ENCODE data around the gene OVCH1. TPM values are rescaled to one million over a fixed set of nuclear protein-coding genes. Genes with fewer than 3 reads are reported as not detected.
"Not testable (repeated sequence)": the region's sequence is repeated elsewhere in the genome, so short reads cannot be mapped to it uniquely, and the experiment has no call there.

The OVCH1 gene
- polyA plus RNA-seq, 10 donors = 0.05 to 1.1 (median 0.36) TPM

GRCh38 chr12:29505122-29505521 is 7.6 kb upstream of the OVCH1 start:
- no peak for DNase-seq

GRCh38 chr12:29503283-29503682 is 5.8 kb upstream of the OVCH1 start:
- DNase-seq = no peak

GRCh38 chr12:29499235-29499634 is 1.7 kb upstream of the OVCH1 start:
- no peak for DNase-seq

GRCh38 chr12:29492891-29493290 is 4.6 kb downstream of the OVCH1 start:
- no peak for DNase-seq

GRCh38 chr12:29486972-29487371 is 10.5 kb downstream of the OVCH1 start:
- DNase-seq = no peak

- no peak for DNase-seq
Measured at GRCh38 chr12:29463198-29463597, 34.3 kb downstream of the OVCH1 start.

- no peak for DNase-seq
Measured at GRCh38 chr12:29460082-29460481, 37.4 kb downstream of the OVCH1 start.

GRCh38 chr12:29455087-29455486 is 42.4 kb downstream of the OVCH1 start:
- DNase-seq = peak; percentile 7 to 22 (median 12)

GRCh38 chr12:29451888-29452287 is 45.6 kb downstream of the OVCH1 start:
- no peak for DNase-seq

- DNase-seq = no peak
Measured at GRCh38 chr12:29448157-29448556, 49.3 kb downstream of the OVCH1 start.

GRCh38 chr12:29447285-29447975 is 50.1 kb downstream of the OVCH1 start:
- DNase-seq = no peak

GRCh38 chr12:29439506-29439905 is 58.0 kb downstream of the OVCH1 start:
- no peak for DNase-seq

- no peak for DNase-seq
Measured at GRCh38 chr12:29438752-29439408, 58.6 kb downstream of the OVCH1 start.

- DNase-seq = no peak
Measured at GRCh38 chr12:29437575-29437974, 59.9 kb downstream of the OVCH1 start.

- DNase-seq = not testable (repeated sequence)
Measured at GRCh38 chr12:29436815-29437214, 60.7 kb downstream of the OVCH1 start.

- no peak for DNase-seq
Measured at GRCh38 chr12:29431513-29431912, 66.0 kb downstream of the OVCH1 start.

- no peak for DNase-seq
Measured at GRCh38 chr12:29430716-29431044, 66.8 kb downstream of the OVCH1 start.

GRCh38 chr12:29429999-29430715 is 67.3 kb downstream of the OVCH1 start:
- DNase-seq = no peak

GRCh38 chr12:29428633-29429032 is 68.9 kb downstream of the OVCH1 start:
- peak in 1 of 3 donors; percentile 24 for DNase-seq

- no peak for DNase-seq
Measured at GRCh38 chr12:29427964-29428363, 69.5 kb downstream of the OVCH1 start.

GRCh38 chr12:29426498-29426897 is 71.0 kb downstream of the OVCH1 start:
- DNase-seq = no peak

GRCh38 chr12:29425722-29426121 is 71.8 kb downstream of the OVCH1 start:
- no peak for DNase-seq

- DNase-seq = no peak
Measured at GRCh38 chr12:29416748-29417147, 80.7 kb downstream of the OVCH1 start.
